Fibroblast of pulmonary artery (primary cell): ENCODE results near the gene EFCC1.

Experiments used
- DNase-seq: peaks from one replicate; pipeline ENCODE4 v3.0.0-alpha.2; 2010; ENCODE audit warnings: low read depth
- H3K4me3 ChIP-seq: replicated peaks from 2 replicates; pipeline ENCODE4 v1.5.1; 2011; ENCODE audit warnings: low read depth, mild to moderate bottlenecking, control low read depth, low read length, moderate library complexity
- CTCF ChIP-seq: IDR thresholded peaks from 2 replicates; pipeline ENCODE4 v1.5.1; 2011; ENCODE audit warnings: mild to moderate bottlenecking, control low read depth, low read length, inconsistent platforms; ENCODE audit errors: missing control alignments

EFCC1 gene

GRCh38 chr3:129000742-129001100 lies 383 bp upstream of the EFCC1 start:
- H3K4me3 ChIP-seq: peak overlapping the region; percentile 31
- DNase-seq: no peak
- no peak for TF ChIP-seq CTCF

- TF ChIP-seq CTCF: no peak
- no peak for DNase-seq
- no peak overlapping the region for H3K4me3 ChIP-seq
These were observed 885 bp downstream of the EFCC1 start for GRCh38 chr3:129001806-129002572.

GRCh38 chr3:129002573-129003569 lies 1.8 kb downstream of the EFCC1 start:
- no peak for TF ChIP-seq CTCF
- DNase-seq: no peak
- H3K4me3 ChIP-seq: no peak overlapping the region

GRCh38 chr3:129003578-129004112 lies 2.5 kb downstream of the EFCC1 start:
- DNase-seq: no peak
- no peak overlapping the region for H3K4me3 ChIP-seq
- TF ChIP-seq CTCF: no peak

GRCh38 chr3:129004639-129005295 lies 3.7 kb downstream of the EFCC1 start:
- no peak for DNase-seq
- TF ChIP-seq CTCF: no peak
- no peak overlapping the region for H3K4me3 ChIP-seq

GRCh38 chr3:129005526-129006303 lies 4.6 kb downstream of the EFCC1 start:
- DNase-seq: peak; percentile 59
- no peak for TF ChIP-seq CTCF
- no peak overlapping the region for H3K4me3 ChIP-seq
